Activated effector memory CD4-positive, alpha-beta T cell treated with Interleukin-2 at 50 U/mL for 16 hours (primary cell): ENCODE measurements around the gene MAP2K5.

Source experiments
- DNase-seq: peaks from one replicate; pipeline ENCODE4 v3.0.0-alpha.2; 2020

The MAP2K5 gene

GRCh38 chr15:67843092-67843501 is 300.6 kb downstream of the MAP2K5 start:
- no peak for DNase-seq

DNA sequence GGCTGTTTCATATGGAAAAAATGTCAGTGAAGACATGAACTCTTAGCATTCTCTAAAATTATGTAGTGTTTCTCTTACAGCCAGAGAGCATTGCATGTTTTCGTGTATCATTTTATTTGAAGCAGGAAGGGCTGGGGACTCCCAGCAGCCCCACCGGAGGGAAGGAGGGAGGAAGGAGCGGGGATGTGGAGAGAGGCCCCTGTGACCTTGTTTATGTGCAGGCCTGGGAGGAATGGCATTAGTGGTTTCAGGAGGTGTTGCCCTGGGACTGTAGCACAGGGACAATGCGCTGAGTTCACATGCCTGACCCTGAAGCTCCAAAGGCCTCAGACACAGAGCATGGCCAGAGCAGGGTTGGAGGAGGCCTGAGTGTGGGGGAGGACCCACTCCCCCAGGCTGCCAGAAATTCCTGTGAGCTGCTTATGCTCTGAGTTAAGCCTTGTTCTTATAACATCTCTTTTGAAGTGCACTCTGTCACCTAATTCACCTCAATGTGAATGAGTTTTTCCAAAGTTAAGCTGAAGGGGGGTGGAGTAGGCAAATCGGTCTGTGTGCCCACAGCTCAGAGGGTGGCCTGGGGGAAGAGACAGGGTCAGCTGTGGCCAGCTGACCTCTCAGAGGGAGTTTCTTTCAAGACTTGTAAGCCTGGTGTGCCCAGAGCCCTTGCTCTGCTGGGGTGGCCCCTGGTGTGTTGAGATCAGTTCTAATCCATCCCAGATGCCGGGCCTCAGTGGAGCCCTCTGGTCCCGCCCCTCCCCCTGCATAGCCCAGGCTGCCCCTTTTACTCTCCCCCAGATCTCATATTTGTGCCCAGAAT is 301.3 kb downstream of the MAP2K5 start:
- no peak for DNase-seq

- DNase-seq: no peak
Observed at GRCh38 chr15:67845974-67846373, 303.5 kb downstream of the MAP2K5 start.

DNA sequence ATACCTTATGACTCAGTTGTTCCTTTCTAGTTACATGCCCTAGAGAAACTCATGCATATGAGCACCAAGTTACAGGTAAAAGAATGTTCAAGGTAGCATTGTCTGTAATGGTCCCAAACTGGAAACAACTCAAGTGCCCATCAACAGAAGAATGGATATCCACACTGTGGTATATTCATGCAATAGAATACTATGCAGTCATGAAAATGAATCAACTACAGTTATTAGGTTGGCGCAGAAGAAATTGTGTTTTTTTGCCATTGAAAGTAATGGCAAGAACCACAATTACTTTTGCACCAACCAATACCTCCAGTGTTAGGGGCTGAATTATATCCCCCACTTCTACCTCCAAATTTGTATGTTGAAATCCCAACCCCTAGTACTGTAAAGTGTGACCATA is 307.0 kb downstream of the MAP2K5 start:
- no peak for DNase-seq

DNA sequence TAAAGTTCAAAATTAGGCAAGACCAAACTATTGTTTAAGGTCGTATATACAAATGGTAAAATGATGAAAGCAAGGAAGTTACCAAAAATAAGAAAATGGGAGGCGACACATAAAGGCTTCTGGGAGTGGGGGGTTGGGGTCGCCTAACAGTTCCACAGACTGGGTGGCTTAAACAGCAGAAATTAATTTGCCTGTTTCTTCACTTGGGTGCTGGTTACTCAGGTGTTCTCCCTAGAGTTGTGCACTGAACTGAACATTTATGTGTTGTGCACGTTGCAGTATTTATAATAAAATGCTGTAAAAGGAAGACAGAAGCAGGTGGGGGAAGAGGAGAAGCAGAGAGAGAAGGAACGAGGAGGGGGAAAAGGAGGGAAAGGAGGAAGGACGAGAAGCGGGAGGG is 307.8 kb downstream of the MAP2K5 start:
- DNase-seq: no peak

DNA sequence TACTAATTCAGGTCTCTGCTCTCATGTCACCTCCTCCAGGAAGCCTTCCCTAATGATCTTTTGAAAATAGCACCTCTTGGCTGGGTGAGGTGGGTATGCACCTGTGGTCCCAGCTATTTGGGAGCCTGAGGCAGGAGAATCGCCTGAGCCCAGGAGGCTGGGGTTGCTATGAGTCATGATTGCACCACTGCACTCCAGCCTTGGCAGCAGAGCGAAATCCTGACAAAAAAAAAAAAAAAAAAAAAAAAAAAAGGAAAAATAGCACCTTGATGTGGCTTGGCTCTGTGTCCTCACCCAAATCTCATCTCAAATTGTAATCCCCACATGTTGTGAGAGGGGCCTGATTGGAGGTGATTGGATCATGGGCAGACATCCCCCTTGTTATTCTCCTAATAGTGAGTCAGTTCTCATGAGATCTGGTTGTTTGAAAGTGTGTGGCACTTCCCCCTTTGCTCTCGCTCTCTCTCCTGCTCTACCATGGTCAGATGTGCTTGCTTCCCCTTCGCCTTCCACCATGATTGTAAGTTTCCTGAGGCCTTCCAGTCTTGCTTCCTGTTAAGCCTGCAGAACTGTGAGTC is 308.6 kb downstream of the MAP2K5 start:
- DNase-seq: no peak

DNA sequence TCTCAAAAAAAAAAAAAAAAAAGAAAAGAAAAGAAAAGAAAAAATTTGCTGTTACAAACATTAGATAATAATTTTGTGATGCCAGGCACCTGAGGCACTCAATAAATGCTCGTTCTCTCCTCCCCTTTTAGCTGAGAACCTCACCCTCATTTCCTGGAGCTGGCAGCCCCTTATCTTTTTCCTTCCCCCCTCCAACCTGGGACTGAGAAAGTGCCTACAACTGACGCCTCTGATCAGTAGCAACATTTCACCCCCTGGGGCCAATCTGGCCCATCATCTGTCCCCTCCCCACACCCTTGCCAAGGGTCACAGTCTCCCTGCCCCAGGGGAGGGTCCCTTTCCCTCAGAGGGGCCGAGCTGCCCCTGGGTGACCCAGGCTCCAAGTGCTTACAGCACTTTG is 309.9 kb downstream of the MAP2K5 start:
- DNase-seq: no peak

- DNase-seq: no peak
Observed at GRCh38 chr15:67853454-67853853, 311.0 kb downstream of the MAP2K5 start.

DNA sequence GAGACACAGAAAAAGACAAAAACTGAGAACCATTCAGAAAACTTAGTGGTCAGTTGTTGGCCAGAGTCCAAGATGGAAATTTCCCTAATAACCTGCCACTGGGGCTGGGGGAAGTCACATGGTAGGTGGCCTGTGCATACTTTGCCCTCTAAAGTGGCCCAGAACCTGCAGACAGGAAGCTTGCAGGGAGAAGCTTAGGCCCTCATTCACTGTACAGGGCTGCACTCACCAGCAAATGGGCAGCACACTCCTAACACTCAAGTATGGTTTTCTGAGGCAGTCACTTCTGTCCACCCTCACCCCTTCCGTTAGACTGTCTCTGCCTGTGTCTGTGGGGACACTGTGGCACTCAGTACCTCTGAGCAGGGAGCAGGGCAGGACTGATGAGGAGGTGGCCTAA is 311.9 kb downstream of the MAP2K5 start:
- no peak for DNase-seq

DNA sequence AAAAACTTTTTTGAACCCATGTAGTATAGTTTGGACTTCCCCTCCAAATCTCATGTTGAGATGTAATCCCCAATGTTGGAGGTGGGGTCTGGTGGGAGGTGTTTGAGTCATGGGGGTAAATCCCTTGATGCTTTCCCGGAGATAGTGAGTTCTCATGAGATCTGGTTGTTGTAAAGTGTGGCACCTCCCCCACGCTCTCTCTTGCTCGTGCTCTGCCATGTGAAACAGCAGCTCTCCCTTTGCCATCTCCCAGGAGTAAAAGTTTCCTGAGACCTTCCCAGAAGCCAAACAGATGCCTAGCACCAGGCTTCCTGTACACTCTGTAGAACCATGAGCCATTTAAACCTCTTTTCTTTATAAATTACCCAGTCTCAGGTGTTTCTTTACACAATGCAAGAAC is 313.3 kb downstream of the MAP2K5 start:
- no peak for DNase-seq
